ENCODE results near the gene TBX5.

- TF ChIP-seq REST (IDR thresholded peaks at IDR 0.05; ENCODE audit: insufficient read depth in 1 of 2, low read depth in 2 of 2, low read length in 2 of 2) = no peak
- TF ChIP-seq FOXP2 (optimal IDR thresholded peaks at IDR 0.05; ENCODE audit: borderline replicate concordance, extremely low read depth, extremely low read length, insufficient read depth) = no peak
- no peak for TF ChIP-seq POLR2AphosphoS5 (IDR thresholded peaks at IDR 0.05; ENCODE audit: low read depth, low read length)
Observed at GRCh38 chr12:114406984-114407841, 1.3 kb upstream of the TBX5 start.

All from PFSK-1 (cell line).